ENCODE measurements around the gene EML6.

EML6 gene

DNA sequence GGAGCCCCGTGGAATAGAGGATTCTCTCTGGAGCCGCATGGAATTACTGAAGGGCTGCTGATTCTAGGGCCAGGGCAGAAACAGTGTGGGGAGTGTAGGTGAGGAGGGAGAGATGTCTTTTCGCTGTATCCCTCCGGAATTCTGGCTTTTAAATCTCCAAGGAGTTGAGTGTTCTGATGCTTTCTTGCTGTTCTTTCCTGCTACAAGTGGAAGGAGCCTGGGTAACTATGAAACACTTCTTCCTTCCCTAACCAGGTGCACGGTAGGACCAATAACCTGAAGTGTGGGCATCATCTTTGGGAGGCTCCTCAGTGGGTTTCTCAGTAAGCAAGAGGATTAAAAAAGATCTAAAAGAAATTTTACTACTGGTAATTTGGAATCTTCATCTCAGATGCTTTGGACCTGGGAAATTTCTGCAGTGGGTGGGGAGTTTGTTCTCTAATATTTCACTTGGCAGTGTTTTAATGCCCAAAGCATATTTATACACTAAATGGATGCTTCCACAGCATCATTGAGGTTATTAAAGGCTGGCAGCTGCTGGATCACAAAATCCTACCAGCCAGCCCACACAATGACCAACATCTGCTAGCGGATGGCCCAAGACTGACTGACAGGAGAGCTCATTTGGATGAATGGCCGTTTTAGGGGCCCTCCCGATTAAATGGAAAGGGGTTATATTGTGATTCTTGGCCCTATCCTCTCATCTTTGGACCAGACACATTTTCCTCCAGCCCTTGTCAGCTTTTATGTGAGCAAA lies 2.1 kb downstream of the EML6 start:
- Histone ChIP-seq H3K9me3 (replicated peaks in 1 of 2; ENCODE audit: control insufficient read depth in 2 of 2, insufficient read depth in 1 of 2, low read depth in 1 of 2, low read length in 2 of 2) (no peaks in the 10 kb centered on the region), H3K36me3 (replicated peaks in 1 of 2; ENCODE audit: control insufficient read depth in 2 of 2, insufficient read depth in 2 of 2, low read length in 2 of 2) (no peaks in the 10 kb centered on the region), H3K79me1 (ENCODE audit: low read depth, low read length) (no peaks in the 10 kb centered on the region), H2AFZ (ENCODE audit: low read length) (peak overlapping the region; percentile 98), H2BK120ac (ENCODE audit: low read depth, low read length) (no peak overlapping the region), H3K27me3 (ENCODE audit: control insufficient read depth in 3 of 3, insufficient read depth in 3 of 3, low read depth in 1 of 3, low read length in 3 of 3) (peaks cover 0 to 78% (median 32%) of the 10 kb centered on the region in 3 experiments), H4K8ac (ENCODE audit: low read depth, low read length) (no peak overlapping the region), H3K14ac (ENCODE audit: low read length) (no peak overlapping the region), H2BK15ac (ENCODE audit: low read length) (no peak overlapping the region), H3K27ac (replicated peaks; ENCODE audit: low read length) (no peak overlapping the region), H4K91ac (ENCODE audit: low read depth, low read length, poor library complexity) (no peak overlapping the region), H3K4ac (ENCODE audit: low read length) (no peak overlapping the region), H3K4me2 (ENCODE audit: insufficient read depth, low read length, poor library complexity, severe bottlenecking) (peak overlapping the region; percentile 92), H3K4me1 (ENCODE audit: control insufficient read depth in 2 of 2, insufficient read depth in 1 of 2, low read depth in 1 of 2, low read length in 2 of 2) (peaks cover 2 to 8% of the 10 kb centered on the region in 2 donors), H3K23ac (ENCODE audit: low read depth, low read length, poor library complexity) (no peak overlapping the region), H2BK5ac (ENCODE audit: low read length) (no peak overlapping the region), H3K4me3 (ENCODE audit: low read length in 2 of 2) (peak overlapping the region; percentile 80 to 85), H2AK5ac (ENCODE audit: low read depth, low read length) (no peak overlapping the region), H3K18ac (ENCODE audit: low read length) (peak overlapping the region; percentile 20), H3K9ac (ENCODE audit: low read depth, low read length, poor library complexity) (no peak overlapping the region), H2BK12ac (ENCODE audit: low read length) (no peak overlapping the region)
- DNase-seq (ENCODE audit: low spot score), result no peak
- no CpG with 5 or more reads among the region's 8 CpGs for WGBS, 2 donors (ENCODE audit: extremely low coverage in 2 of 2, insufficient read length in 2 of 2, insufficient replicate concordance in 1 of 2)

DNA sequence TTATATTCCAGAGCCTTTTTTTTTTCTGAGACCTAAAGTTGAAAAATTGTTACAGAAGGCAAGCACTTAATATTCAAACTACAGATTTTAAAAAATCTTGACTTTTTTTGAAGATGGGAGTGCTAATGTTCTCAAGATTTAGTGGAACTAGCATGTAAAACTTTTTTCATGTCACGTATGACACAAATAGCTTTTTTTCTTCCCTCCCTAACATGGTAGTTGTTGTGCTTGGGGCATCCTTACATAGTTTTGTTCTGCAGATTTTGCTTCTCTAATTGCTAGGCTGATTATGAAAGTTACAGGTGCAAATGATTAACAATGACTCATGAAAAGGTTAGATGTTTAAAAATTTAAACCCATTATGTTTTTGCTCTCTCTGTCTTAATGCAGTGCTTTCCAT lies 3.0 kb downstream of the EML6 start:
- DNase-seq (ENCODE audit: low spot score), result no peak
- Histone ChIP-seq H3K4me1 (ENCODE audit: control insufficient read depth in 2 of 2, insufficient read depth in 1 of 2, low read depth in 1 of 2, low read length in 2 of 2) (peaks cover 2 to 8% of the 10 kb centered on the region in 2 donors), H3K27me3 (ENCODE audit: control insufficient read depth in 3 of 3, insufficient read depth in 3 of 3, low read depth in 1 of 3, low read length in 3 of 3) (peaks cover 0 to 69% (median 32%) of the 10 kb centered on the region in 3 experiments), H3K9me3 (replicated peaks in 1 of 2; ENCODE audit: control insufficient read depth in 2 of 2, insufficient read depth in 1 of 2, low read depth in 1 of 2, low read length in 2 of 2) (no peaks in the 10 kb centered on the region), H3K4ac (ENCODE audit: low read length) (no peak overlapping the region), H3K27ac (replicated peaks; ENCODE audit: low read length) (no peak overlapping the region), H2AK5ac (ENCODE audit: low read depth, low read length) (no peak overlapping the region), H3K4me3 (ENCODE audit: low read length in 2 of 2) (no peak overlapping the region), H4K8ac (ENCODE audit: low read depth, low read length) (no peak overlapping the region), H4K91ac (ENCODE audit: low read depth, low read length, poor library complexity) (no peak overlapping the region), H2BK15ac (ENCODE audit: low read length) (no peak overlapping the region), H2BK120ac (ENCODE audit: low read depth, low read length) (no peak overlapping the region), H2BK5ac (ENCODE audit: low read length) (no peak overlapping the region), H3K4me2 (ENCODE audit: insufficient read depth, low read length, poor library complexity, severe bottlenecking) (no peak overlapping the region), H2BK12ac (ENCODE audit: low read length) (no peak overlapping the region), H3K18ac (ENCODE audit: low read length) (no peak overlapping the region), H3K36me3 (replicated peaks in 1 of 2; ENCODE audit: control insufficient read depth in 2 of 2, insufficient read depth in 2 of 2, low read length in 2 of 2) (no peaks in the 10 kb centered on the region), H3K79me1 (ENCODE audit: low read depth, low read length) (no peaks in the 10 kb centered on the region), H3K23ac (ENCODE audit: low read depth, low read length, poor library complexity) (no peak overlapping the region), H3K9ac (ENCODE audit: low read depth, low read length, poor library complexity) (no peak overlapping the region), H2AFZ (ENCODE audit: low read length) (no peak overlapping the region), H3K14ac (ENCODE audit: low read length) (no peak overlapping the region)
- no CpG with 5 or more reads among the region's 1 CpG for WGBS, 2 donors (ENCODE audit: extremely low coverage in 2 of 2, insufficient read length in 2 of 2, insufficient replicate concordance in 1 of 2)

DNA sequence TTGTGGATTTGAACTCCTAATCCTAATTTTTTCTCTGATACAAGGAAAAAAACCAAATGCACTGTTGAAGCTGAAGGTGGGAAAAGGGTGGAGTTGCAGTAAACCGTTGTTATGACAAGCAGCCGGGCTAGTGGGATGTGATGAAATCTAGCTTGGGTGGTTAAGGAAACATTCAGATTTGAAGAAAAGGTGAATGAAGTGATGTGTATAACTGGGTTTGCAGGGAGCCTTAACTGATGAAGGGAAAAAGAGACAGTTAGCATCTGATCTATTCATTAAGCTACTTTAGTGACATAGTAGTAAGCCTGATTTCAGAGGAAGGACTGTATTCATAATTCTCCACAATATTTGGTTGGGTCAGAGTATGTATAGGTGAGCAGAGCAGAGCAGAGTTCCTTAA lies 3.5 kb downstream of the EML6 start:
- no peak overlapping the region for H2AFZ ChIP-seq (ENCODE audit: low read length)
- H4K91ac ChIP-seq (ENCODE audit: low read depth, low read length, poor library complexity), result no peak overlapping the region
- no peaks in the 10 kb centered on the region for H3K36me3 ChIP-seq (replicated peaks in 1 of 2; ENCODE audit: control insufficient read depth in 2 of 2, insufficient read depth in 2 of 2, low read length in 2 of 2)
- no peaks in the 10 kb centered on the region for H3K9me3 ChIP-seq (replicated peaks in 1 of 2; ENCODE audit: control insufficient read depth in 2 of 2, insufficient read depth in 1 of 2, low read depth in 1 of 2, low read length in 2 of 2)
- no peak overlapping the region for H3K14ac ChIP-seq (ENCODE audit: low read length)
- no peak overlapping the region for H3K4me2 ChIP-seq (ENCODE audit: insufficient read depth, low read length, poor library complexity, severe bottlenecking)
- H3K27ac ChIP-seq (replicated peaks; ENCODE audit: low read length), result no peak overlapping the region
- H2BK12ac ChIP-seq (ENCODE audit: low read length), result no peak overlapping the region
- no peak overlapping the region for H2BK5ac ChIP-seq (ENCODE audit: low read length)
- H3K23ac ChIP-seq (ENCODE audit: low read depth, low read length, poor library complexity), result no peak overlapping the region
- H3K4ac ChIP-seq (ENCODE audit: low read length), result no peak overlapping the region
- H2BK120ac ChIP-seq (ENCODE audit: low read depth, low read length), result no peak overlapping the region
- H3K4me3 ChIP-seq (ENCODE audit: low read length in 2 of 2), result no peak overlapping the region
- H3K18ac ChIP-seq (ENCODE audit: low read length), result no peak overlapping the region
- peaks cover 2 to 8% of the 10 kb centered on the region in 2 donors for H3K4me1 ChIP-seq (ENCODE audit: control insufficient read depth in 2 of 2, insufficient read depth in 1 of 2, low read depth in 1 of 2, low read length in 2 of 2)
- no peaks in the 10 kb centered on the region for H3K79me1 ChIP-seq (ENCODE audit: low read depth, low read length)
- H3K9ac ChIP-seq (ENCODE audit: low read depth, low read length, poor library complexity), result no peak overlapping the region
- DNase-seq (ENCODE audit: low spot score), result no peak
- H2AK5ac ChIP-seq (ENCODE audit: low read depth, low read length), result no peak overlapping the region
- WGBS, 2 donors (ENCODE audit: extremely low coverage in 2 of 2, insufficient read length in 2 of 2, insufficient replicate concordance in 1 of 2), result no CpG with 5 or more reads among the region's 2 CpGs
- peaks cover 0 to 64% (median 32%) of the 10 kb centered on the region in 3 experiments for H3K27me3 ChIP-seq (ENCODE audit: control insufficient read depth in 3 of 3, insufficient read depth in 3 of 3, low read depth in 1 of 3, low read length in 3 of 3)
- H4K8ac ChIP-seq (ENCODE audit: low read depth, low read length), result no peak overlapping the region
- no peak overlapping the region for H2BK15ac ChIP-seq (ENCODE audit: low read length)

DNA sequence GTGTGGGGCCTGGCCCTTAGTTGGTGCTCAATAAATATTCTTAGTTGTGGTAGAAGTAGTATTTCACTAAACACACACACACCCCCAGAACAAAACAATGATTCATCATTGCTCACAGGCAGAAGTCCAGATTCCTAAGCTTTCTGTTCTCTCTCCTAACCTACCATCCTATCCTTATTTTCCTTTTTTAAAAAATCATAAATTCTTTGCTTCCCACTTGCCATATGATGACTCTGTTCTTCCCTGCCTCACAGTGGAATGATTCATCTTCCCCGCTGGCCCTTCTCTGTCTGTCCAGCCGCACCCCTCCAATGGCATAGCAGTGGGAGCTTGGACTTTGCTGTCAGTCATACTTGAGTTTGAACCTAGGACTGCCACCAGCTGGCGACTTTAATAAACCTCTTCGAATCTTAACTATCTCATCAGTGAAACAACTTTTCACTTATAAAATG lies 5.2 kb downstream of the EML6 start:
- Histone ChIP-seq H3K14ac (ENCODE audit: low read length) (no peak overlapping the region), H3K18ac (ENCODE audit: low read length) (no peak overlapping the region), H3K4me2 (ENCODE audit: insufficient read depth, low read length, poor library complexity, severe bottlenecking) (no peak overlapping the region), H3K79me1 (ENCODE audit: low read depth, low read length) (no peaks in the 10 kb centered on the region), H2BK5ac (ENCODE audit: low read length) (no peak overlapping the region), H2BK12ac (ENCODE audit: low read length) (no peak overlapping the region), H3K36me3 (replicated peaks in 1 of 2; ENCODE audit: control insufficient read depth in 2 of 2, insufficient read depth in 2 of 2, low read length in 2 of 2) (no peaks in the 10 kb centered on the region), H3K4me3 (ENCODE audit: low read length in 2 of 2) (no peak overlapping the region), H3K27me3 (ENCODE audit: control insufficient read depth in 3 of 3, insufficient read depth in 3 of 3, low read depth in 1 of 3, low read length in 3 of 3) (peaks cover 0 to 59% (median 27%) of the 10 kb centered on the region in 3 experiments), H2AFZ (ENCODE audit: low read length) (no peak overlapping the region), H3K27ac (replicated peaks; ENCODE audit: low read length) (no peak overlapping the region), H4K8ac (ENCODE audit: low read depth, low read length) (no peak overlapping the region), H4K91ac (ENCODE audit: low read depth, low read length, poor library complexity) (no peak overlapping the region), H3K9me3 (replicated peaks in 1 of 2; ENCODE audit: control insufficient read depth in 2 of 2, insufficient read depth in 1 of 2, low read depth in 1 of 2, low read length in 2 of 2) (no peaks in the 10 kb centered on the region), H3K4me1 (ENCODE audit: control insufficient read depth in 2 of 2, insufficient read depth in 1 of 2, low read depth in 1 of 2, low read length in 2 of 2) (peaks cover 0 to 8% of the 10 kb centered on the region in 2 donors), H3K23ac (ENCODE audit: low read depth, low read length, poor library complexity) (no peak overlapping the region), H2BK15ac (ENCODE audit: low read length) (no peak overlapping the region), H3K4ac (ENCODE audit: low read length) (no peak overlapping the region), H2BK120ac (ENCODE audit: low read depth, low read length) (no peak overlapping the region), H3K9ac (ENCODE audit: low read depth, low read length, poor library complexity) (no peak overlapping the region), H2AK5ac (ENCODE audit: low read depth, low read length) (no peak overlapping the region)
- DNase-seq (ENCODE audit: low spot score), result no peak
- no CpG with 5 or more reads among the region's 4 CpGs for WGBS, 2 donors (ENCODE audit: extremely low coverage in 2 of 2, insufficient read length in 2 of 2, insufficient replicate concordance in 1 of 2)

Measured in neuronal stem cell (in vitro differentiated cells).